ENCODE results near the gene MFF. TPM values are rescaled to one million over a fixed set of nuclear protein-coding genes. Genes with fewer than 3 reads are reported as not detected.
"Not testable (repeated sequence)": the region's sequence is repeated elsewhere in the genome, so short reads cannot be mapped to it uniquely, and the experiment has no call there.

Gene MFF
- total RNA-seq, 1 experiment from 2014 or later: 68.2 TPM

- ChIA-PET POLR2A (no interaction called here), RAD21 (ENCODE audit: low non-redundant PET in 1 of 2, low total read pairs in 2 of 2, uncharacterized antibody in 2 of 2, unreplicated experiment in 2 of 2) (no interaction called here), CTCF (no interaction called here)
- no peaks in the 10 kb centered on the region; a peak in 2 of 4 replicates for H3K36me3 ChIP-seq (ENCODE audit: control insufficient read depth in 1 of 2, insufficient read depth in 2 of 2, low read length in 2 of 2)
- H3K9ac ChIP-seq (ENCODE audit: low read length): no peak overlapping the region
- DNase-seq (ENCODE audit: low read depth, low spot score): no peak
- BruUV-seq (replicated peaks): no TSS peak
- no peak overlapping the region for H2AFZ ChIP-seq (ENCODE audit: low read depth, low read length, poor library complexity, severe bottlenecking)
- H3K27me3 ChIP-seq (ENCODE audit: insufficient read depth, low read length): no peaks in the 10 kb centered on the region
- no peaks in the 10 kb centered on the region for H3K4me1 ChIP-seq (ENCODE audit: control insufficient read depth in 1 of 2, insufficient read depth in 2 of 2, low read length in 2 of 2)
- no peaks in the 10 kb centered on the region for H3K9me3 ChIP-seq (ENCODE audit: control insufficient read depth in 1 of 2, insufficient read depth in 1 of 2, low read depth in 1 of 2, low read length in 2 of 2)
- H3K9me2 ChIP-seq (ENCODE audit: insufficient read depth): no peaks in the 10 kb centered on the region
- H3K79me2 ChIP-seq (ENCODE audit: insufficient read depth, low read length): no peaks in the 10 kb centered on the region
- H3K4me2 ChIP-seq (ENCODE audit: low read length): no peak overlapping the region
- ATAC-seq: no peak
- no peak overlapping the region for H3K27ac ChIP-seq (ENCODE audit: low read depth, low read length)
- TF ChIP-seq MAX (IDR thresholded peaks at IDR 0.05) (0 out of 2 replicates have a peak, but pooled peaks have one; percentile 12), CTCF (IDR thresholded peaks at IDR 0.05 in 2 of 3, conservative IDR thresholded peaks at IDR 0.05 in 1 of 3; ENCODE audit: borderline replicate concordance in 1 of 3, insufficient read depth in 1 of 3, low read depth in 2 of 3, low read length in 2 of 3) (peak in 1 of 3 experiments; percentile 54; a peak in 2 of 6 replicates), SP1 (IDR thresholded peaks at IDR 0.05; ENCODE audit: low read depth) (no peak), RAD21 (IDR thresholded peaks at IDR 0.05; ENCODE audit: low read depth) (peak; percentile 27; the same call in 1 of the 2 replicates), CEBPB (IDR thresholded peaks at IDR 0.05; ENCODE audit: low read depth) (no peak), FOSL1 (IDR thresholded peaks at IDR 0.05; ENCODE audit: low read depth) (no peak), CBX3 (IDR thresholded peaks at IDR 0.05; ENCODE audit: low read depth) (no peak)
- no peaks in the 10 kb centered on the region for H4K20me1 ChIP-seq (ENCODE audit: insufficient read depth)
- no peak overlapping the region for H3K4me3 ChIP-seq (replicated peaks in 1 of 2; ENCODE audit: low read depth in 1 of 2, low read length in 2 of 2)
- intact Hi-C loops (cut with micrococcal nuclease): no loop called here
These were observed 38.7 kb downstream of the MFF start for GRCh38 chr2:227363756-227364155.

GRCh38 chr2:227364585-227365263 lies 39.7 kb downstream of the MFF start:
- CTCF ChIA-PET; POLR2A ChIA-PET; ATAC-seq; H3K27ac ChIP-seq (ENCODE audit: low read depth, low read length); H3K4me1 ChIP-seq (ENCODE audit: control insufficient read depth in 1 of 2, insufficient read depth in 2 of 2, low read length in 2 of 2); H3K4me2 ChIP-seq (ENCODE audit: low read length); H2AFZ ChIP-seq (ENCODE audit: low read depth, low read length, poor library complexity, severe bottlenecking); H3K9ac ChIP-seq (ENCODE audit: low read length); BruUV-seq (replicated peaks); H3K9me2 ChIP-seq (ENCODE audit: insufficient read depth); H3K27me3 ChIP-seq (ENCODE audit: insufficient read depth, low read length); H3K36me3 ChIP-seq (ENCODE audit: control insufficient read depth in 1 of 2, insufficient read depth in 2 of 2, low read length in 2 of 2); DNase-seq (ENCODE audit: low read depth, low spot score); intact Hi-C loops (cut with micrococcal nuclease); H3K4me3 ChIP-seq (replicated peaks in 1 of 2; ENCODE audit: low read depth in 1 of 2, low read length in 2 of 2); H4K20me1 ChIP-seq (ENCODE audit: insufficient read depth); H3K79me2 ChIP-seq (ENCODE audit: insufficient read depth, low read length); H3K9me3 ChIP-seq (ENCODE audit: control insufficient read depth in 1 of 2, insufficient read depth in 1 of 2, low read depth in 1 of 2, low read length in 2 of 2): not testable (repeated sequence)
- RAD21 ChIA-PET (ENCODE audit: low non-redundant PET in 1 of 2, low total read pairs in 2 of 2, uncharacterized antibody in 2 of 2, unreplicated experiment in 2 of 2): interaction anchor here in 1 of 2 experiments (0.6 kb wide), 1 partner anchor 644 kb away, joined by 5 read pairs; no protein-coding TSS in a partner anchor

All from HCT116 (cell line).